Spinal cord (tissue), 10 donors: ENCODE results near the gene TSHZ2. TPM values are rescaled to one million over a fixed set of nuclear protein-coding genes. Genes with fewer than 3 reads are reported as not detected.
"Not testable (repeated sequence)": the region's sequence is repeated elsewhere in the genome, so short reads cannot be mapped to it uniquely, and the experiment has no call there.

Experiments
- DNase-seq, 6 donors: peaks; one replicate each; pipeline versions ENCODE4 v3.0.0 to v3.0.0-alpha.2; 2013 to 2015; ENCODE audit warnings: low spot score in 6 of 6, low read depth in 4 of 6
- H3K27ac ChIP-seq: one replicate; pipeline ENCODE4 v1.5.1; 2013; ENCODE audit warnings: low read depth, low read length, control low read depth
- H3K27me3 ChIP-seq: one replicate; pipeline ENCODE4 v1.6.1; 2013; ENCODE audit warnings: low read length; ENCODE audit not compliant: control insufficient read depth, insufficient read depth
- H3K36me3 ChIP-seq: one replicate; pipeline ENCODE4 v1.6.1; 2013; ENCODE audit warnings: low read length; ENCODE audit not compliant: control insufficient read depth, insufficient read depth
- H3K4me1 ChIP-seq: one replicate; pipeline ENCODE4 v1.6.1; 2013; ENCODE audit warnings: low read length; ENCODE audit not compliant: control insufficient read depth, insufficient read depth
- H3K4me3 ChIP-seq: one replicate; pipeline ENCODE4 v1.5.1; 2013; ENCODE audit warnings: low read depth, low read length, control low read depth
- H3K9me3 ChIP-seq: one replicate; pipeline ENCODE4 v1.6.1; 2013; ENCODE audit warnings: low read length; ENCODE audit not compliant: control insufficient read depth, insufficient read depth
- WGBS: methylation state at CpG from one replicate; pipeline ENCODE4 v1.1.5; 2013; ENCODE audit warnings: missing lambda C conversion rate; ENCODE audit not compliant: insufficient coverage; 5-methylcytosine and 5-hydroxymethylcytosine counted together
- polyA plus RNA-seq, 2 donors: library from polyadenylated mRNA; unstranded; fragments of 120-200 nt; gene quantifications; one replicate each; pipeline ENCODE4 v1.2.1, GENCODE V29; 2013; ENCODE audit not compliant: insufficient read length in 2 of 2
- total RNA-seq, 2 donors: library from RNA; depleted of rRNA in 1 of 2; stranded (reverse); fragments of 120-200 nt in 1 of 2; fragments of >200 nt in 1 of 2; gene quantifications; one replicate each; pipeline versions ENCODE4 v1.2.3 to v1.2.4, GENCODE V29; 2013 to 2014
- donor health status: healthy.

TSHZ2 gene
- total and polyA plus RNA-seq, 4 donors: 11.8 to 33.0 (median 25.7) TPM

- H3K36me3 ChIP-seq: no peaks in the 10 kb centered on the region
- no peak overlapping the region for H3K4me3 ChIP-seq
- WGBS: 92% methylated on average over 2 of the region's 2 CpGs
- no peaks in the 10 kb centered on the region for H3K27me3 ChIP-seq
- H3K9me3 ChIP-seq: no peaks in the 10 kb centered on the region
- H3K4me1 ChIP-seq: no peaks in the 10 kb centered on the region
- no peak overlapping the region for H3K27ac ChIP-seq
- DNase-seq: no peak
Measured at GRCh38 chr20:53319716-53320115, 347.6 kb downstream of the TSHZ2 start.

- Histone ChIP-seq H3K36me3 (no peaks in the 10 kb centered on the region), H3K27me3 (no peaks in the 10 kb centered on the region), H3K4me1 (no peaks in the 10 kb centered on the region), H3K4me3 (no peak overlapping the region), H3K27ac (no peak overlapping the region), H3K9me3 (no peaks in the 10 kb centered on the region)
- no peak for DNase-seq
- 100% methylated on average over 1 of the region's 3 CpGs for WGBS
Measured at GRCh38 chr20:53320701-53321100, 348.5 kb downstream of the TSHZ2 start.

GRCh38 chr20:53321596-53321995 lies 349.4 kb downstream of the TSHZ2 start:
- no peaks in the 10 kb centered on the region for H3K9me3 ChIP-seq
- no peaks in the 10 kb centered on the region for H3K27me3 ChIP-seq
- H3K27ac ChIP-seq: no peak overlapping the region
- H3K4me1 ChIP-seq: no peaks in the 10 kb centered on the region
- H3K4me3 ChIP-seq: no peak overlapping the region
- H3K36me3 ChIP-seq: no peaks in the 10 kb centered on the region
- 93% methylated on average over 2 of the region's 5 CpGs for WGBS
- no peak for DNase-seq

- 88% methylated on average over 3 of the region's 3 CpGs for WGBS
- no peak for DNase-seq
- no peaks in the 10 kb centered on the region for H3K27me3 ChIP-seq
- H3K27ac ChIP-seq: no peak overlapping the region
- H3K4me3 ChIP-seq: no peak overlapping the region
- no peaks in the 10 kb centered on the region for H3K36me3 ChIP-seq
- H3K9me3 ChIP-seq: no peaks in the 10 kb centered on the region
- H3K4me1 ChIP-seq: no peaks in the 10 kb centered on the region
Measured at GRCh38 chr20:53322651-53323050, 350.5 kb downstream of the TSHZ2 start.

- WGBS: 100% methylated on average over 4 of the region's 6 CpGs
- DNase-seq, H3K4me3 ChIP-seq, H3K36me3 ChIP-seq, H3K27ac ChIP-seq, H3K9me3 ChIP-seq, H3K4me1 ChIP-seq, H3K27me3 ChIP-seq: not testable (repeated sequence)
Measured at GRCh38 chr20:53323460-53323859, 351.3 kb downstream of the TSHZ2 start.

- Histone ChIP-seq H3K4me1 (no peaks in the 10 kb centered on the region), H3K9me3 (no peaks in the 10 kb centered on the region), H3K27me3 (no peaks in the 10 kb centered on the region), H3K27ac (no peak overlapping the region), H3K4me3 (no peak overlapping the region), H3K36me3 (no peaks in the 10 kb centered on the region)
- DNase-seq: peak in 1 of 6 donors; percentile 65
- WGBS: no CpG with 5 or more reads among the region's 4 CpGs
Measured at GRCh38 chr20:53324816-53325215, 352.7 kb downstream of the TSHZ2 start.

GRCh38 chr20:53328961-53329360 lies 356.8 kb downstream of the TSHZ2 start:
- WGBS: 68% methylated on average over 4 of the region's 4 CpGs
- H3K27ac ChIP-seq: no peak overlapping the region
- peaks cover 3% of the 10 kb centered on the region for H3K4me1 ChIP-seq
- no peak for DNase-seq
- H3K27me3 ChIP-seq: no peaks in the 10 kb centered on the region
- H3K36me3 ChIP-seq: no peaks in the 10 kb centered on the region
- no peaks in the 10 kb centered on the region for H3K9me3 ChIP-seq
- no peak overlapping the region for H3K4me3 ChIP-seq

GRCh38 chr20:53329781-53330180 lies 357.6 kb downstream of the TSHZ2 start:
- H3K27ac ChIP-seq: no peak overlapping the region
- WGBS: no CpG with 5 or more reads among the region's 1 CpG

GRCh38 chr20:53330601-53331140 lies 358.5 kb downstream of the TSHZ2 start:
- peaks cover 3% of the 10 kb centered on the region for H3K4me1 ChIP-seq
- H3K27me3 ChIP-seq: no peaks in the 10 kb centered on the region
- no peak for DNase-seq
- no peaks in the 10 kb centered on the region for H3K36me3 ChIP-seq
- no peak overlapping the region for H3K27ac ChIP-seq
- no peaks in the 10 kb centered on the region for H3K9me3 ChIP-seq
- no peak overlapping the region for H3K4me3 ChIP-seq
- 97% methylated on average over 3 of the region's 6 CpGs for WGBS

More at GRCh38 chr20:53329781-53330180, 357.6 kb downstream of the TSHZ2 start:
- Histone ChIP-seq H3K36me3 (no peaks in the 10 kb centered on the region), H3K4me3 (no peak overlapping the region), H3K27me3 (no peaks in the 10 kb centered on the region), H3K4me1 (peaks cover 3% of the 10 kb centered on the region), H3K9me3 (no peaks in the 10 kb centered on the region)
- DNase-seq: no peak

- WGBS: 81% methylated on average over 12 of the region's 12 CpGs
- no peak for DNase-seq
- peaks cover 3% of the 10 kb centered on the region for H3K4me1 ChIP-seq
Measured at GRCh38 chr20:53331151-53331973, 359.2 kb downstream of the TSHZ2 start.

More at GRCh38 chr20:53331151-53331973, 359.2 kb downstream of the TSHZ2 start:
- Histone ChIP-seq H3K27me3 (no peaks in the 10 kb centered on the region), H3K27ac (peak overlapping the region; percentile 33), H3K9me3 (no peaks in the 10 kb centered on the region), H3K36me3 (no peaks in the 10 kb centered on the region), H3K4me3 (no peak overlapping the region)
